ENCODE measurements around the gene RBM33. TPM values are rescaled to one million over a fixed set of nuclear protein-coding genes. Genes with fewer than 3 reads are reported as not detected.

Gene RBM33
- total and polyA plus RNA-seq, 2 of the 8 experiments (the other 6 are each of a cell fraction or from before 2014, with no cell fraction given) = 16.5 to 64.6 TPM

- TF ChIP-seq CHD7 (IDR thresholded peaks at IDR 0.05; ENCODE audit: insufficient replicate concordance, low read length) (no peak), CTCF (IDR thresholded peaks at IDR 0.05; ENCODE audit: control extremely low read depth in 1 of 3, insufficient read depth in 1 of 3, low read depth in 1 of 3, low read length in 3 of 3) (no peak), ATF3 (IDR thresholded peaks at IDR 0.05; ENCODE audit: insufficient read depth, low read depth, low read length) (no peak), TEAD4 (IDR thresholded peaks at IDR 0.05; ENCODE audit: low read depth, low read length) (no peak)
Observed at GRCh38 chr7:155646669-155647068, 2.2 kb downstream of the RBM33 start (continued).
